Testis (tissue), 2 donors: ENCODE results near the gene ACSF2.

Experiments
- CTCF ChIP-seq, 3 experiments: fragments of 450-650 bp in 2 of 3; fragments of 200-600 bp in 1 of 3; sonication (generic) in 1 of 3; IDR thresholded peaks; one replicate each; pipeline ENCODE4 v1.5.1; 2016 to 2019; ENCODE audit warnings: antibody characterized with exemption in 3 of 3, mild to moderate bottlenecking in 2 of 3, moderate library complexity in 1 of 3
- POLR2A ChIP-seq: fragments of 450-650 bp; IDR thresholded peaks from one replicate; pipeline ENCODE4 v1.6.1; 2017; ENCODE audit warnings: antibody characterized with exemption, mild to moderate bottlenecking, moderate library complexity

- TF ChIP-seq POLR2A = no peak
- TF ChIP-seq CTCF (IDR thresholded peaks at IDR 0.05) = no peak
These were observed 79.6 kb downstream of the ACSF2 start for GRCh38 chr17:50505591-50506130.
